Neutrophil (primary cell): ENCODE data around the gene BRI3.
"Not testable (repeated sequence)": the region's sequence is repeated elsewhere in the genome, so short reads cannot be mapped to it uniquely, and the experiment has no call there.

ENCODE experiments used
- H3K27ac ChIP-seq: fragments of 200-600 bp; sonication (generic); 2 replicates; pipeline ENCODE4 v1.5.1; 2016; ENCODE audit warnings: mild to moderate bottlenecking, moderate library complexity
- H3K27me3 ChIP-seq: fragments of 200-600 bp; sonication (generic); 2 replicates; pipeline ENCODE4 v1.6.0; 2016; ENCODE audit warnings: mild to moderate bottlenecking
- H3K36me3 ChIP-seq: fragments of 200-600 bp; sonication (generic); 2 replicates; pipeline ENCODE4 v1.5.1; 2017
- H3K4me1 ChIP-seq, 2 experiments: fragments of 200-600 bp in 1 of 2; sonication (generic) in 1 of 2; 1 replicate in 1 of 2; 2 replicates in 1 of 2; pipeline versions ENCODE4 v1.5.1 to v1.6.1; 2013 to 2016; ENCODE audit warnings: low read depth in 1 of 2, low read length in 1 of 2, mild to moderate bottlenecking in 1 of 2, moderate library complexity in 1 of 2; ENCODE audit not compliant: control insufficient read depth in 1 of 2, insufficient read depth in 1 of 2
- H3K4me3 ChIP-seq, 2 experiments: fragments of 200-600 bp in 1 of 2; sonication (generic) in 1 of 2; 1 replicate in 1 of 2; 2 replicates in 1 of 2; pipeline ENCODE4 v1.5.1; 2013 to 2016; ENCODE audit warnings: low read depth in 1 of 2, low read length in 1 of 2, mild to moderate bottlenecking in 1 of 2, moderate library complexity in 1 of 2
- H3K9me3 ChIP-seq: fragments of 200-600 bp; sonication (generic); 2 replicates; pipeline ENCODE4 v1.5.1; 2016
- CTCF ChIP-seq: fragments of 200-600 bp; sonication (generic); IDR thresholded peaks from 2 replicates; pipeline ENCODE4 v1.5.1; 2016; ENCODE audit warnings: antibody characterized with exemption

BRI3 gene

GRCh38 chr7:98307971-98308466, 26.5 kb downstream of the BRI3 start:
- Histone ChIP-seq H3K27ac (no peak overlapping the region), H3K4me3 (no peak overlapping the region), H3K27me3 (no peaks in the 10 kb centered on the region), H3K4me1 (no peaks in the 10 kb centered on the region), H3K9me3 (no peaks in the 10 kb centered on the region), H3K36me3 (peaks cover 48% of the 10 kb centered on the region)
- no peak for TF ChIP-seq CTCF

DNA sequence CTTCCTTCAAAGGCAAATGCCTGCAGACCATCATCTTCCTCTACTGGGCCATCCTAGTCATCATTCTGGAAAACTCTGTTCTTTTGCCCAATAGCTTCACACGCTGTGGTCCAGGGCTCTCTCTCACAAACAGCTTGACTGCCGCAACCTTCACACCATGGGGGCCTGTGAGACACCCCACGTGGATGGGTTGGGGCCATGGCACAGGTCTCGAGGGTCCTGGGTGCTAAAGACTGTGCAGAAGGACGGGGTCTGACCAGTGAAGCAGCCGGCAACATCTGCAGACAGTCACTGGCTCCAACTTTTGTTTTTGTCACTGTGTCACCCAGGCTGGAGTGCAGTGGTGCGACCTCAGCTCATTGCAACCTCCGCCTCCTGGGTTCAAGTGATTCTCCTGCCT, 28.1 kb downstream of the BRI3 start:
- H3K4me3 ChIP-seq, result no peak overlapping the region
- no peaks in the 10 kb centered on the region for H3K9me3 ChIP-seq
- no peak for TF ChIP-seq CTCF
- no peaks in the 10 kb centered on the region for H3K27me3 ChIP-seq
- H3K4me1 ChIP-seq, result no peaks in the 10 kb centered on the region
- no peak overlapping the region for H3K27ac ChIP-seq
- peaks cover 42% of the 10 kb centered on the region for H3K36me3 ChIP-seq

GRCh38 chr7:98312201-98312600, 30.7 kb downstream of the BRI3 start:
- Histone ChIP-seq H3K9me3 (no peaks in the 10 kb centered on the region), H3K27me3 (no peaks in the 10 kb centered on the region)

DNA sequence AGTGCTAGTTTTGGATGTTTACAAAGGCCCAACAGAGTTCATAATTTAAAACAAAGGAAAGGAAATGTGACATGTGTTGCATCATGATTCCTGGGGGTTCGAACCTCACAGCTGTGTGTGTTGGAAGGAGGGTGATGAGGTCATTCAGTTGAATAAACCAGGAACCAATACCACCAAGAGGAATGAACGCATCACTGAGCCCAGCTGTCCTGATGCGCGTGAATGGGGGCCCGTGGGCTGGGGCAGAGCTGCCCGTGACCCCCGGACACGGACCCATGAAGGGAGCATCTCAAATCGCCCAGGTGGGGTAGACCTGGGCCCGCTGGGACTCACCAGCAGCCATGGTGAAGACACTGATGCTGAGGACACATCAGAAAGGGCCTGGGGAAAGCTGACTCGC, 33.0 kb downstream of the BRI3 start:
- Histone ChIP-seq H3K9me3 (no peaks in the 10 kb centered on the region), H3K27ac (no peak overlapping the region), H3K4me1 (no peaks in the 10 kb centered on the region), H3K4me3 (no peak overlapping the region), H3K36me3 (peaks cover 9% of the 10 kb centered on the region), H3K27me3 (no peaks in the 10 kb centered on the region)
- no peak for TF ChIP-seq CTCF

More at GRCh38 chr7:98312201-98312600, 30.7 kb downstream of the BRI3 start:
- TF ChIP-seq CTCF, result no peak
- no peaks in the 10 kb centered on the region for H3K4me1 ChIP-seq
- peaks cover 32% of the 10 kb centered on the region for H3K36me3 ChIP-seq
- no peak overlapping the region for H3K4me3 ChIP-seq
- H3K27ac ChIP-seq, result no peak overlapping the region

DNA sequence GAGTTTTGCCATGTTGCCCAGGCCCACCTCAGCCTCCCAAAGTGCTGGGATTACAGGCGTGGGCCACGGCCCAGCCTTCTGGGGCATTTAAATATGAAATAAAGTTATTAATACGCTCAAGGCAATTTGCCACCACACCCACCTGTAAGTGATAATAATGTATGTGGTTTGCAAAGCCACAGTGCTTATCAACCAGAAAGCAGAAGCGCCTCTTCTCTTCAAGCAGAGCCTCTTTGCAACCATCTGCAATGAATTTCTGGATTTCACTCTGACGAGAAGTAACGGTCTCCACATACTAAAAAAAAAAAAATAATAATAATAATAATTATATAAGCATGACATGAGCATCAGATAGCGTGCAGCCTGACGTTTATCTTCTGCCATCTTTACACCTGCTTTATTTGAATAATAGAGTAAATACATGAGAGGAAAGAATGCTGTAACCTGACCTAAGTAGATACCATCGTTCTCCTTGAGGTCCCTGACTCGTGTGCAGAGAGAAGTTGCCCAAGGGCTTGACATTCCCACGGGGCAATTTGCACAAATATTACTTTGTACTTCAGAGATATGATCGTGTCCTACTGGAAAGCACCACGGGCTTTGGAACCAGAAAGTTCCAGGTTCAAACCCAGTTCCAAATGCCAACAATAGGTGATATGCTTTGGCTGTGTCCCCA, 34.0 kb downstream of the BRI3 start:
- Histone ChIP-seq H3K4me1 (no peaks in the 10 kb centered on the region), H3K27ac (no peak overlapping the region), H3K9me3 (no peaks in the 10 kb centered on the region), H3K4me3 (no peak overlapping the region), H3K36me3 (no peaks in the 10 kb centered on the region), H3K27me3 (no peaks in the 10 kb centered on the region)
- no peak for TF ChIP-seq CTCF

- not testable (repeated sequence) for H3K4me3 ChIP-seq, H3K9me3 ChIP-seq, H3K36me3 ChIP-seq, H3K27ac ChIP-seq, H3K27me3 ChIP-seq, H3K4me1 ChIP-seq
Measured at GRCh38 chr7:98315994-98316527, 34.6 kb downstream of the BRI3 start.
